Kidney (tissue), 14 donors: Measurements from ENCODE around the gene CXorf49. TPM values are rescaled to one million over a fixed set of nuclear protein-coding genes. Genes with fewer than 3 reads are reported as not detected.

Experiments used
- DNase-seq, 5 donors: peaks; one replicate each; pipeline ENCODE4 v3.0.0-alpha.2; 2013 to 2020
- FAIRE-seq: peaks from 2 replicates; lab custom pipeline; 2012; peaks lifted over from hg19 to GRCh38; lab: Jason Lieb, UNC
- H3K27ac ChIP-seq, 2 donors: one replicate each; pipeline ENCODE4 v1.7.0; 2013; ENCODE audit warnings: low read depth in 2 of 2, low read length in 2 of 2, inconsistent platforms in 1 of 2
- H3K27me3 ChIP-seq: one replicate; pipeline ENCODE4 v1.7.1; 2013; ENCODE audit warnings: low read length, inconsistent platforms; ENCODE audit not compliant: control insufficient read depth, insufficient read depth
- H3K36me3 ChIP-seq, 3 donors: one replicate each; pipeline versions ENCODE4 v1.7.0 to v1.7.1; 2013; ENCODE audit warnings: low read length in 3 of 3, control low read depth in 1 of 3, inconsistent platforms in 1 of 3; ENCODE audit not compliant: insufficient read depth in 3 of 3, control insufficient read depth in 2 of 3
- H3K4me1 ChIP-seq, 3 donors: one replicate each; pipeline versions ENCODE4 v1.7.0 to v1.7.1; 2013; ENCODE audit warnings: low read length in 3 of 3, inconsistent platforms in 1 of 3, low read depth in 1 of 3; ENCODE audit not compliant: control insufficient read depth in 2 of 3, insufficient read depth in 2 of 3
- H3K4me3 ChIP-seq, 3 donors: one replicate each; pipeline versions ENCODE4 v1.7.0 to v1.8.1; 2013; ENCODE audit warnings: low read length in 3 of 3, control low read depth in 1 of 3, inconsistent platforms in 1 of 3
- H3K9ac ChIP-seq, 3 donors: one replicate each; pipeline versions ENCODE4 v1.7.0 to v1.7.1; 2013; ENCODE audit warnings: low read length in 3 of 3, control low read depth in 1 of 3, inconsistent platforms in 1 of 3
- H3K9me3 ChIP-seq, 3 donors: one replicate each; pipeline versions ENCODE4 v1.7.0 to v1.7.1; 2013; ENCODE audit warnings: low read length in 3 of 3, control low read depth in 1 of 3, inconsistent platforms in 1 of 3; ENCODE audit not compliant: control insufficient read depth in 2 of 3, insufficient read depth in 1 of 3
- CTCF ChIP-seq: IDR thresholded peaks from 3 replicates; pipeline ENCODE4 v1.5.1; 2012; ENCODE audit warnings: mild to moderate bottlenecking, moderate library complexity, borderline replicate concordance; ENCODE audit not compliant: insufficient read depth; ENCODE audit errors: extremely low read depth
- intact Hi-C: fragments of 100-400 bp; cut with DNase I; formaldehyde crosslinking; loops from one replicate; pipeline ENCODE4 v1.11.1; 2022
- polyA plus RNA-seq: library from polyadenylated mRNA; stranded (reverse); fragments of 350-450 nt; fragmentation: Illumina TruSeq; extraction: RNeasy Lipid Tissue Mini Kit (QIAGEN cat#74804); gene quantifications from one replicate; pipeline ENCODE4 v1.2.3, GENCODE V29; 2014; ENCODE audit warnings: low read depth, low replicate concordance; ENCODE audit not compliant: insufficient read depth
- total RNA-seq: library from RNA; stranded (reverse); fragmentation: NEBNext Ultra II Directional; extraction: Animal tissue kit (Norgen Biotek cat#: 25700); gene quantifications from one replicate; pipeline ENCODE4 v1.2.1, GENCODE V29; 2021
- donor health status: control.
- donor health status: control.
- donor health status: control.
- donor health status: control.
- donor health status: control.
- donor health status: DM: yes; HTN: yes; CAD: no.
- donor health status: Normal renal cell carcinoma (clear cell type).

CXorf49 gene
- total and polyA plus RNA-seq, 2 donors from 2014 or later = not detected

GRCh38 chrX:71669492-71669891 lies 48.6 kb downstream of the CXorf49 start:
- no peak overlapping the region for H3K27ac ChIP-seq
- intact Hi-C loops = no loop called here
- no peaks in the 10 kb centered on the region for H3K9me3 ChIP-seq
- no peak overlapping the region for H3K9ac ChIP-seq
- FAIRE-seq (no peak), DNase-seq (peak in 1 of 5 donors; percentile 39)
- H3K4me3 ChIP-seq = no peak overlapping the region
- no peaks in the 10 kb centered on the region for H3K27me3 ChIP-seq
- H3K4me1 ChIP-seq = no peaks in the 10 kb centered on the region
- no peak for TF ChIP-seq CTCF
- no peaks in the 10 kb centered on the region for H3K36me3 ChIP-seq

DNA sequence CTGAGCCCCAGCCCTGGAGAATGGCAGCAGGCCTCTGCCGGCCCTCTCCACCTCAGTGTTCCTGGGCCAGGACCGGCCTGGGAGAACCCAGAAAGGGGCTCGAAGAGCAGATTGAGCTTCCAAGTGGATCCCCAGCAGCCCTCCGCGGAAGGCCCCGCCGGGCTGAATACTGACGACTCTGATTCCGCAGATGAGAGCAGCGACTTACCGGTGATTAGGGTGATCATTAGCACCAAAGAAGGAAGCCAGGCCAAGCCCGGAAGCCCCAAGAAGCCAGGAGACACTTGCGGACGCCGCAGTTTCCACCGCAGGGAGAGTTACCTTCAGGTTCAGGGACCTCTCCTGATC lies 49.9 kb downstream of the CXorf49 start:
- DNase-seq = no peak

GRCh38 chrX:71667328-71668247 lies 50.5 kb downstream of the CXorf49 start, which contains the start of gene LOC101059915:
TSS of gene LOC101059915 (plus strand) at chrX:71667546.
- intact Hi-C loops = no loop called here
- H3K9ac ChIP-seq = no peak within 1 kb of the TSS
- H3K4me3 ChIP-seq = no peak within 1 kb of the TSS
- H3K9me3 ChIP-seq = no peaks in the 10 kb centered on the region
- no peaks in the 10 kb centered on the region for H3K36me3 ChIP-seq
- DNase-seq = peak in 1 of 5 donors; percentile 74
- H3K27me3 ChIP-seq = no peaks in the 10 kb centered on the region
- no peaks in the 10 kb centered on the region for H3K4me1 ChIP-seq
- no peak for FAIRE-seq
- H3K27ac ChIP-seq = no peak within 1 kb of the TSS
- no peak for TF ChIP-seq CTCF

More for the DNA sequence above, 49.9 kb downstream of the CXorf49 start:
- H3K9ac ChIP-seq = no peak overlapping the region
- no peaks in the 10 kb centered on the region for H3K27me3 ChIP-seq
- no peaks in the 10 kb centered on the region for H3K36me3 ChIP-seq
- no peak for FAIRE-seq
- H3K4me3 ChIP-seq = no peak overlapping the region
- TF ChIP-seq CTCF = no peak
- H3K9me3 ChIP-seq = no peaks in the 10 kb centered on the region
- H3K4me1 ChIP-seq = no peaks in the 10 kb centered on the region
- no peak overlapping the region for H3K27ac ChIP-seq
- intact Hi-C loops = no loop called here
